K562 (cell line): ENCODE measurements around the gene KAZN. TPM values are rescaled to one million over a fixed set of nuclear protein-coding genes. Genes with fewer than 3 reads are reported as not detected.

ENCODE experiments used
- HMBOX1 ChIP-seq: sonication (generic); IDR thresholded peaks from 2 replicates; pipeline ENCODE4 v1.6.1; 2016
- MTF1 ChIP-seq: fragments of 250-450 bp; sonication (Bioruptor Pico); IDR thresholded peaks from 2 replicates; pipeline ENCODE4 v1.9.0; 2021; ENCODE audit warnings: moderate library complexity, mild to moderate bottlenecking, inconsistent platforms, borderline replicate concordance
- NELFE ChIP-seq: IDR thresholded peaks from 2 replicates; pipeline ENCODE4 v1.6.1; 2011; ENCODE audit warnings: mild to moderate bottlenecking; ENCODE audit not compliant: insufficient read depth, insufficient read length
- RBM22 ChIP-seq: fragments of 200-400 bp; formaldehyde crosslinking; IDR thresholded peaks from 2 replicates; pipeline ENCODE4 v1.6.1; 2018; ENCODE audit warnings: low read length, low read depth; ENCODE audit not compliant: poor library complexity, severe bottlenecking
- SAFB ChIP-seq: fragments of 200-400 bp; formaldehyde crosslinking; IDR thresholded peaks from 2 replicates; pipeline ENCODE4 v1.6.1; 2017; ENCODE audit warnings: low read depth, low read length, borderline replicate concordance
- SIX5 ChIP-seq, 2 experiments: IDR thresholded peaks; 2 replicates each; pipeline ENCODE4 v1.6.1; 2011; ENCODE audit warnings: low read length in 2 of 2, borderline replicate concordance in 1 of 2, low read depth in 1 of 2, mild to moderate bottlenecking in 1 of 2, moderate library complexity in 1 of 2; ENCODE audit not compliant: insufficient read depth in 1 of 2
- XRCC4 ChIP-seq: IDR thresholded peaks from one replicate; pipeline ENCODE4 v1.6.1; 2011; ENCODE audit not compliant: insufficient read depth, insufficient read length; ENCODE audit errors: extremely low read depth
- YY1 ChIP-seq, 3 experiments: IDR thresholded peaks; 2 replicates each; pipeline ENCODE4 v1.6.1; 2011; ENCODE audit warnings: low read length in 2 of 3, mild to moderate bottlenecking in 2 of 3, moderate library complexity in 2 of 3, borderline replicate concordance in 1 of 3, control low read depth in 1 of 3, low read depth in 1 of 3; ENCODE audit not compliant: insufficient read depth in 3 of 3, insufficient replicate concordance in 2 of 3, control insufficient read depth in 1 of 3, insufficient read length in 1 of 3; ENCODE audit errors: extremely low read depth in 1 of 3
- ZBED1 ChIP-seq: IDR thresholded peaks from 2 replicates; pipeline ENCODE4 v1.6.1; 2014
- ZFP1 ChIP-seq: fragments of 450-650 bp; formaldehyde crosslinking; IDR thresholded peaks from 2 replicates; pipeline ENCODE4 v1.4.0; 2020; ENCODE audit warnings: mild to moderate bottlenecking, mixed read lengths
- polyA plus RNA-seq, 8 experiments: library from polyadenylated mRNA; depleted of rRNA in 4 of 8; stranded (reverse) in 5 of 8; unstranded in 3 of 8; fragments of >200 nt; fragmentation: Nextera tagmentation in 2 of 8; fragmentation: Illumina TruSeq in 1 of 8; extraction: Ambion mirVana in 2 of 8; extraction: Trizol in 1 of 8; gene quantifications; 2 replicates each; pipeline versions ENCODE4 v1.2.1 to v1.2.3, GENCODE V29; 2011 to 2014; ENCODE audit warnings: inconsistent platforms in 1 of 8, missing spikeins in 1 of 8
- total RNA-seq, 7 experiments: library from RNA; depleted of rRNA in 6 of 7; stranded (reverse); fragments of >200 nt in 6 of 7; fragmentation: Illumina TruSeq in 2 of 7; extraction: Trizol in 2 of 7; gene quantifications; 2 replicates each; pipeline versions ENCODE4 v1.2.1 to v1.2.3, GENCODE V29; 2011 to 2021; ENCODE audit warnings: low replicate concordance in 1 of 7
- TF ChIP-seq, protein P1 (sequence below): fragments of 450-650 bp; formaldehyde crosslinking; IDR thresholded peaks from 2 replicates; pipeline ENCODE4 v1.4.0; 2020; ENCODE audit warnings: mild to moderate bottlenecking, moderate library complexity
- TF ChIP-seq, protein P2 (sequence below): fragments of 450-650 bp; IDR thresholded peaks from 2 replicates; pipeline ENCODE4 v1.6.1; 2016; ENCODE audit warnings: mild to moderate bottlenecking, moderate library complexity

KAZN gene
- total and polyA plus RNA-seq, 9 of the 15 experiments (the other 6 are each of a cell fraction or from before 2014, with no cell fraction given) = 2.1 to 21.6 (median 5.4) TPM

DNA sequence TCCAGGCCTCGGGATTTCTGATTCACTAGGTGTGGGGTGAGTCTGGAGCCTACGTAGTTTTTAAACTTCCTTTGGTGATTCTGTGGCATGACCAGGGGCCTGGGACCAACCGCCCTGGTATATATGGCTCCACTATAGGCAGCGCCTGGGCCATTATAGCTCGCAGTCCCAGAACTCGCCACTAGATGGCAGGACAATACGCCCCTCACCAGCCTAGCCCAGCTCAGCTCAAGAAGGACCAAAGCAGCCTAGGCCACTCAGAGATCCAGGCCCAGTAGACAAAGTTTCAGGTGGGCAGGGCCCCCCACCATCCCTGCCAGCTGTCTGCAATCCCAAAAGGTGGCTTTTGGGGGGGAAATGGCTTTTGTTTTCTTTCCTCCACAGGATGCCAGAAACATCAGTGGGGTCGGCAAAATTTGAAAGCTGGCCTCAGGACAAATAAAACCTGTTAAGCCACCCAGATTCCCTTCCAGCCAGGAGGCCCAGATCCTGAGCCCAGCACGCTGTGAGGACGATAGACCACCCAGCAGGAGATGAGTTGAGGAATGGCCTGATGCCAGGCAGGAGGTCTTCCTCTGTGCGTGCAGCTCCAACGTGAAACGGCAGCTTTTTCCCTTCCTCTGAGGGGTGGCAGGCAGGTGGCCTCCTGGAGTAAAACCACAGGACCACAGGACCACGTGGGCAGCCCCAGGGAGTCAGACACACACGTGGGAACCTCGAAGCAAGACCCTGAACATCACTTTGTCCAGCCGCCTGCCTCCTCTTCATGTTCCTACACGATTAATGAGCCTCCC is 530.2 kb downstream of the KAZN start (continued):
- TF ChIP-seq SIX5 (IDR thresholded peaks at IDR 0.05; ENCODE audit: borderline replicate concordance in 1 of 2, insufficient read depth in 1 of 2, low read depth in 1 of 2, low read length in 2 of 2) (no peak), ZBED1 (no peak), ZFP1 (CRISPR knock-in tag) (no peak), YY1 (IDR thresholded peaks at IDR 0.05; ENCODE audit: borderline replicate concordance in 1 of 3, control insufficient read depth in 1 of 3, extremely low read depth in 1 of 3, insufficient read depth in 3 of 3, insufficient read length in 1 of 3, insufficient replicate concordance in 2 of 3, low read depth in 1 of 3, low read length in 2 of 3) (peak in 2 of 3 experiments; percentile 22 to 34), HMBOX1 (no peak), XRCC4 (no peak), NELFE (no peak), SAFB (no peak), MTF1 (CRISPR knock-in tag) (no peak), RBM22 (no peak)
- TF ChIP-seq, protein P1, sequence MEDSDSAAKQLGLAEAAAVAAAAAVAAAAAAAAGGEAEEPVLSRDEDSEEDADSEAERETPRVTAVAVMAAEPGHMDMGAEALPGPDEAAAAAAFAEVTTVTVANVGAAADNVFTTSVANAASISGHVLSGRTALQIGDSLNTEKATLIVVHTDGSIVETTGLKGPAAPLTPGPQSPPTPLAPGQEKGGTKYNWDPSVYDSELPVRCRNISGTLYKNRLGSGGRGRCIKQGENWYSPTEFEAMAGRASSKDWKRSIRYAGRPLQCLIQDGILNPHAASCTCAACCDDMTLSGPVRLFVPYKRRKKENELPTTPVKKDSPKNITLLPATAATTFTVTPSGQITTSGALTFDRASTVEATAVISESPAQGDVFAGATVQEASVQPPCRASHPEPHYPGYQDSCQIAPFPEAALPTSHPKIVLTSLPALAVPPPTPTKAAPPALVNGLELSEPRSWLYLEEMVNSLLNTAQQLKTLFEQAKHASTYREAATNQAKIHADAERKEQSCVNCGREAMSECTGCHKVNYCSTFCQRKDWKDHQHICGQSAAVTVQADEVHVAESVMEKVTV = peak; percentile 84
- TF ChIP-seq, protein P2, sequence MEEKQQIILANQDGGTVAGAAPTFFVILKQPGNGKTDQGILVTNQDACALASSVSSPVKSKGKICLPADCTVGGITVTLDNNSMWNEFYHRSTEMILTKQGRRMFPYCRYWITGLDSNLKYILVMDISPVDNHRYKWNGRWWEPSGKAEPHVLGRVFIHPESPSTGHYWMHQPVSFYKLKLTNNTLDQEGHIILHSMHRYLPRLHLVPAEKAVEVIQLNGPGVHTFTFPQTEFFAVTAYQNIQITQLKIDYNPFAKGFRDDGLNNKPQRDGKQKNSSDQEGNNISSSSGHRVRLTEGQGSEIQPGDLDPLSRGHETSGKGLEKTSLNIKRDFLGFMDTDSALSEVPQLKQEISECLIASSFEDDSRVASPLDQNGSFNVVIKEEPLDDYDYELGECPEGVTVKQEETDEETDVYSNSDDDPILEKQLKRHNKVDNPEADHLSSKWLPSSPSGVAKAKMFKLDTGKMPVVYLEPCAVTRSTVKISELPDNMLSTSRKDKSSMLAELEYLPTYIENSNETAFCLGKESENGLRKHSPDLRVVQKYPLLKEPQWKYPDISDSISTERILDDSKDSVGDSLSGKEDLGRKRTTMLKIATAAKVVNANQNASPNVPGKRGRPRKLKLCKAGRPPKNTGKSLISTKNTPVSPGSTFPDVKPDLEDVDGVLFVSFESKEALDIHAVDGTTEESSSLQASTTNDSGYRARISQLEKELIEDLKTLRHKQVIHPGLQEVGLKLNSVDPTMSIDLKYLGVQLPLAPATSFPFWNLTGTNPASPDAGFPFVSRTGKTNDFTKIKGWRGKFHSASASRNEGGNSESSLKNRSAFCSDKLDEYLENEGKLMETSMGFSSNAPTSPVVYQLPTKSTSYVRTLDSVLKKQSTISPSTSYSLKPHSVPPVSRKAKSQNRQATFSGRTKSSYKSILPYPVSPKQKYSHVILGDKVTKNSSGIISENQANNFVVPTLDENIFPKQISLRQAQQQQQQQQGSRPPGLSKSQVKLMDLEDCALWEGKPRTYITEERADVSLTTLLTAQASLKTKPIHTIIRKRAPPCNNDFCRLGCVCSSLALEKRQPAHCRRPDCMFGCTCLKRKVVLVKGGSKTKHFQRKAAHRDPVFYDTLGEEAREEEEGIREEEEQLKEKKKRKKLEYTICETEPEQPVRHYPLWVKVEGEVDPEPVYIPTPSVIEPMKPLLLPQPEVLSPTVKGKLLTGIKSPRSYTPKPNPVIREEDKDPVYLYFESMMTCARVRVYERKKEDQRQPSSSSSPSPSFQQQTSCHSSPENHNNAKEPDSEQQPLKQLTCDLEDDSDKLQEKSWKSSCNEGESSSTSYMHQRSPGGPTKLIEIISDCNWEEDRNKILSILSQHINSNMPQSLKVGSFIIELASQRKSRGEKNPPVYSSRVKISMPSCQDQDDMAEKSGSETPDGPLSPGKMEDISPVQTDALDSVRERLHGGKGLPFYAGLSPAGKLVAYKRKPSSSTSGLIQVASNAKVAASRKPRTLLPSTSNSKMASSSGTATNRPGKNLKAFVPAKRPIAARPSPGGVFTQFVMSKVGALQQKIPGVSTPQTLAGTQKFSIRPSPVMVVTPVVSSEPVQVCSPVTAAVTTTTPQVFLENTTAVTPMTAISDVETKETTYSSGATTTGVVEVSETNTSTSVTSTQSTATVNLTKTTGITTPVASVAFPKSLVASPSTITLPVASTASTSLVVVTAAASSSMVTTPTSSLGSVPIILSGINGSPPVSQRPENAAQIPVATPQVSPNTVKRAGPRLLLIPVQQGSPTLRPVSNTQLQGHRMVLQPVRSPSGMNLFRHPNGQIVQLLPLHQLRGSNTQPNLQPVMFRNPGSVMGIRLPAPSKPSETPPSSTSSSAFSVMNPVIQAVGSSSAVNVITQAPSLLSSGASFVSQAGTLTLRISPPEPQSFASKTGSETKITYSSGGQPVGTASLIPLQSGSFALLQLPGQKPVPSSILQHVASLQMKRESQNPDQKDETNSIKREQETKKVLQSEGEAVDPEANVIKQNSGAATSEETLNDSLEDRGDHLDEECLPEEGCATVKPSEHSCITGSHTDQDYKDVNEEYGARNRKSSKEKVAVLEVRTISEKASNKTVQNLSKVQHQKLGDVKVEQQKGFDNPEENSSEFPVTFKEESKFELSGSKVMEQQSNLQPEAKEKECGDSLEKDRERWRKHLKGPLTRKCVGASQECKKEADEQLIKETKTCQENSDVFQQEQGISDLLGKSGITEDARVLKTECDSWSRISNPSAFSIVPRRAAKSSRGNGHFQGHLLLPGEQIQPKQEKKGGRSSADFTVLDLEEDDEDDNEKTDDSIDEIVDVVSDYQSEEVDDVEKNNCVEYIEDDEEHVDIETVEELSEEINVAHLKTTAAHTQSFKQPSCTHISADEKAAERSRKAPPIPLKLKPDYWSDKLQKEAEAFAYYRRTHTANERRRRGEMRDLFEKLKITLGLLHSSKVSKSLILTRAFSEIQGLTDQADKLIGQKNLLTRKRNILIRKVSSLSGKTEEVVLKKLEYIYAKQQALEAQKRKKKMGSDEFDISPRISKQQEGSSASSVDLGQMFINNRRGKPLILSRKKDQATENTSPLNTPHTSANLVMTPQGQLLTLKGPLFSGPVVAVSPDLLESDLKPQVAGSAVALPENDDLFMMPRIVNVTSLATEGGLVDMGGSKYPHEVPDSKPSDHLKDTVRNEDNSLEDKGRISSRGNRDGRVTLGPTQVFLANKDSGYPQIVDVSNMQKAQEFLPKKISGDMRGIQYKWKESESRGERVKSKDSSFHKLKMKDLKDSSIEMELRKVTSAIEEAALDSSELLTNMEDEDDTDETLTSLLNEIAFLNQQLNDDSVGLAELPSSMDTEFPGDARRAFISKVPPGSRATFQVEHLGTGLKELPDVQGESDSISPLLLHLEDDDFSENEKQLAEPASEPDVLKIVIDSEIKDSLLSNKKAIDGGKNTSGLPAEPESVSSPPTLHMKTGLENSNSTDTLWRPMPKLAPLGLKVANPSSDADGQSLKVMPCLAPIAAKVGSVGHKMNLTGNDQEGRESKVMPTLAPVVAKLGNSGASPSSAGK = no peak
